HG03039 (cell line): Measurements from ENCODE around the gene ZNF396.

Source experiments
- ATAC-seq: cut with Tn5 transposase; IDR thresholded peaks from one replicate; pipeline ENCODE4 v1.9.1; 2021; ENCODE audit warnings: mild to moderate bottlenecking, moderate library complexity; ENCODE audit not compliant: unreplicated experiment

Gene ZNF396

DNA sequence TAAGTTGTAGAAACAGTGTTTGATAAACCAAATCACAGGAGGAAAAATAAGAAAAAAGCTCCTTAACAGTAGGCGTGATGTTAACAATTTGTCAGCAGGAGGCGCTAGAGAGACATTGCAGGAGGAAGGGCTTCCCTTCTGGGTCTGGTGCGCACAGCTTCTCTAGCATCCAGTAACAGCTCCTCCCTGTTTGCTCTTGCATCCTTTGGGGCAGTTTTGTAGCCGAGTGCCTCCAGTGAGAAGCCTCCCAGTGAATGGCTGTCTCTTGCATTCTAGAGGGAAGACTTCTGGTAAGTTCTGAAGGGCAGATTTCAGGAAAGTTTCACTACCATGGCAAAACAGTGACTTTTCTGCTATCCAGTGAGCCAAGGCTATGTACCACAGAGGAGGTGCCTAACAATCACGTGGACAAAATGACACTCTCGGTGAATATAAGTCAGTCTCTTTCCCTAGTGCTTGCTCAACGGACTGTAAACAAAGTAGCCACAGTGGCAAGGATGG lies 9.5 kb upstream of the ZNF396 start:
- no peak for ATAC-seq

DNA sequence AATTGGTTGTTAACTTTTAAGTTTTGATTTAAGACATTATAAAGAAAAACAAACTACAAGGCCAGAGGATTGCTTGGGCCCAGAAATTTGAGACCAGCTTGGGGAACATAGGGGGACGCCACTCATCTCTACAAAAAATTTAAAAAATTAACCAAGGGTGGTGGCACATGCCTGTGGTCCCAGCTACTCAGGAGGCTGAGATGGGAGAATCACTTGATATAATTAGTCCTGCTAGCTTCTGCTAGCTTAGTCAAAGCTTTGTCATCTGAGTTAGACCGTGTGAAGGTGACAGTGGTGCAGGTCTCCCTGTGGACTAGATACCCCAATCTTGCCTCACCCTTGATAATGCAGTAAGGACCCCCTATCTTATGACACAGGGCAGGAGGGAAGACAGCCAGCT lies 6.0 kb upstream of the ZNF396 start:
- no peak for ATAC-seq

DNA sequence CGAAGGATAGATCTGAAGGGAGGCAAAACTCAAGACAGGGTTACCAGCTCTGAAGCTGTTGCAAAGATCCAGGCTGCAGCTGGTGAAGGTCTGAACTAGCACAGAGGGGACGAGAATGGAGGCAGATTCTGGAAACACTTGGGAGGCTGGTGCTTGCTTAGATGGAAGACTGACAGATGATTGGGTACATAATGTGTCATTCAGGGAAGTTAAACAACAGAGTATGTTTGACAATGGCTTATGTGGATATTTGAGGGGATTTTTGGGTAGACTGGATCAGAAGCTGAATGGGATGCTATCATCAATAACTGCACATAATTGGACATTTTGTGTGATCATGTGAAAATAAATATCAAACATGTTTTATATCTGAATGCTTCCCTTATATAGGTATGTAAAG lies 2.3 kb upstream of the ZNF396 start:
- no peak for ATAC-seq

DNA sequence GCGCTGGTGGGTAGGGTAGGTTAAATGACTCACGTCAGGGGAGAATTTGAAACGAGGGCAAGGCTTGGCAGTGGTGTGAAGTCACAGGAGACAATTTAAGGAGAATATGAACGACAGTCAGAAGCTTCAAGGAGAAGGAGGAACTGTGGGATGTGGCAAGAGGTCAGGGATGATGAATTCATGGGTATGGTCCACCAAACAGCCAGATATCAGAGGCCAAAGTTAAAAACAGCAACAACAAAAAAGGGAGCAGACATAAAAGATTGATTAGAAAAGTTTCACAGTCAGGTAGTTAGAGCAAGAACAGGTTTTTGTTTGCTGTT lies 1.4 kb upstream of the ZNF396 start:
- ATAC-seq = no peak

DNA sequence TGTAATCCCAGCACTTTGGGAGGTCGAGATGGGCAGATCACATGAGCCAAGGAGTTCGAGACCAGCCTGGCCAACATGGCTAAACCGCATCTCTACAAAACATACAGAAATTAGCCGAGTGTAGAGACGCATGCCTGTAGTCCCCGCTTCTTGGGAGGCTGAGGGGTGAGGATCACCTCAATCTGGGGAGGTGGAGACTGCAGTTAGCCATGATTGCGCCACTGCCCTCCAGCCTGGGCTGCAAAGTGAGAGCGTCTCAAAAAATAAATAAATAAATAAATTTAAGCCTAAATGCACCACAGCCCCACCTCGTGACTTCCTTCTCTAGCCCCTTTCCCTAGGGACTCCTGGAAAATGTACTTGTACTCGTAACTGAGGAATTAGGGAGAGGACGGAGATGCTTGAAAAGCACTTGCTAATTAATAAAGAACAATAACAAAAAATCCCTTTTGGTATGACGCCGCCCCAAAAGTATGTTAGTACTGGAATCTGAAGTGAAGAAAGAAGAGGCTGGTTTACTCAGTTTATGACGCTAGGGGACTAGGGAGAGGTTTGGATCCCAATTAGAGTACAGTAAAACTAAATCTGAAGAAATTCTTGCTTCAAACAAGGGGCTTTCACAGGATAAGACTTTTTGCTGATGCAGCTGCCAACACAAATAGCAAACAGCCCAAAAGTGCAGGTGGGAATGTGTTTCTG lies 887 bp upstream of the ZNF396 start:
- ATAC-seq = no peak

- peak; percentile 43 for ATAC-seq
These were observed 770 bp downstream of the ZNF396 start for GRCh38 chr18:35376393-35376741.

DNA sequence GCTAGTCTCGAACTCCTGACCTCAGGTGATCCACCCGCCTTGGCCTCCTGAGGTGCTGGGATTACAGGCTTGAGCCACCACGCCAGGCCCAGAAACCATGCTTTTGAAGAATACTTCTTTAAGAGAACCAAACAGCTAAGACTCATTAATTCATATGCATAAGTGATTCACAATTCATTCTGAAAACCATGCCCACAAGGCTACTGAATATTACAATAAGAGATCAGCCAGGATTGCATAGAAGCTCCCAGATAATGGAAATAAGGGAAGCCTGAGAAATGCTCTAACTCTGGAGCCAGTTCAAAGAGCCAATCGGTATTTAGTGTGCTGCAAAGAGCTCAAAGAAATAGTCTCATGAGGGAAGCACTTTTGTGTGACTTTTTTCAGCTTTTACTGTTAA lies 2.4 kb downstream of the ZNF396 start:
- ATAC-seq = no peak

GRCh38 chr18:35371412-35372195 lies 5.5 kb downstream of the ZNF396 start:
- ATAC-seq = no peak

- ATAC-seq = no peak
These were observed 8.0 kb downstream of the ZNF396 start for GRCh38 chr18:35369126-35369525.

DNA sequence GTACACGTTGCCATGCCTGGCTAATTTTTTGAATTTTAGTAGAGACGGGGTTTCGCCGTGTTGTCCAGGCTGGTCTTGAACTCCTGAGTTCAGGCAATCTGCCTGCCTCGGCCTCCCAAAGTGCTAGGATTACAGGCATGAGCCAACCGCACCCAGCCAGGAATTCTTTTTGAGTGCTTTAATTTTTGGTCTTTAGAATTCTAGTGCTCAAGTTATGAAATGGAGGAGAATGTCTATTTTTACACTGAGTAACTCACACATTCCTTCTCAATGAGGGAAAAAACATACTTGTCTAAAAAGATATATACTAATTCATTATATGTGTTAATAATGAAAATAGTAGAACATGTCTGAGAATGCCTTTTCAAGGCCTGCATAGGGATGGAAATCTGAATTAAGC lies 8.5 kb downstream of the ZNF396 start:
- no peak for ATAC-seq

DNA sequence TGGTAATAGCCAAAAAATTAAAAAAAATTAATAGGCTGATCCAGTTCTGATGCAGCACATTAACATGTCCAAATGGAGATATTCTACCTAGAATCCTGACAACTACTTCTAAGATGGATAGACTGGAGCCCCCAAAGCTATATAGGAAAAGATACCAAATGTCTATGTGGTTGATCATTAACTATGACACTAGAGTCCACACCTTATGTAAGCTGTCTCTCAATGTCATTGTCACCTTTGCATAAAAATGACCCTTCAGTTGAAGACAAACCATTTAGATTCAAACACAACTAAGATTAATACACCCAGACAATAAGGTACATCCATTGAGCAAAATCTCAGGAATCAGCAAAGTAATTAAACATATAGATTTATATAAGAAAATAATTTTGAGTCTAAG lies 14.6 kb downstream of the ZNF396 start:
- ATAC-seq = no peak

- ATAC-seq = no peak
These were observed 15.4 kb downstream of the ZNF396 start for GRCh38 chr18:35361570-35362321.

GRCh38 chr18:35355140-35355618 lies 22.0 kb downstream of the ZNF396 start:
- peak; percentile 90 for ATAC-seq

- no peak for ATAC-seq
These were observed 24.4 kb downstream of the ZNF396 start for GRCh38 chr18:35352778-35353177.

GRCh38 chr18:35352283-35352682 lies 24.9 kb downstream of the ZNF396 start:
- no peak for ATAC-seq

DNA sequence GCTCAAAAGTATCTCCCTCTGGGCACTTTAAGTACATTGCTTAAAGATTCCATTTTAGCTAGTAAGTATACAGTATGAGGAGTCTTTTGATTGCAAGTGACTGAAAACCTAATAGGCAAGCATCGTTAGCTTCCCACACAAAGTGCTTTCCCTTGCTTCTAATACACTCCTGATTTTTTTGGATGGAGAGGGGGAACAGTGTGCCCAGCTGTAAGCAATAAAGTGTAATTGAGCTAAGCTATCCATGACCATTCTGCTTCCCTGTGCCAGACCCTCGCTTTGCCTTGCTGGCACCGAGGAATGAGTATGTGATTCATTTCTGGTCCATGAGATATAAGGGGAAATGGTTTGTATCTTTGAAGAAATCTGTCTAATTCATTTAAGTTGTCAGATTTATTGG lies 29.1 kb downstream of the ZNF396 start:
- no peak for ATAC-seq

DNA sequence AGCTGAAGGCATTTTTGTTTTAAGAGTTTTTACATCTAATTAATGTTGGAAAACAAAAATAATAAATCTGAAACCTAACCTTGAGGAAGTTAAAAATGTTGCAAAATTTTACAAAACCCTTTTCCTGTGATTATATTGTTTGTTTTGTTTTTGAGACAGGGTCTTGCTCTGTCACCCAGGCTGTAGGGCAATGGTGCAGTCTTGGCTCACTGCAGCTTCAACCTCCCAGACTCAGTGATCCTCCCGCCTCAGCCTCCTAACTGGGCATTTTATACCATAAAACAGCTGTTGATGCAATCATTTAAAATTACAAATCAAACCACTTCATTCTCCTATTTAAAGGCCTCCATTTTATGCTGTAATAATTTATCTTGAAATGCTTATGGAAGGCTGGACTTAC lies 31.2 kb downstream of the ZNF396 start:
- no peak for ATAC-seq

- ATAC-seq = no peak
These were observed 31.6 kb downstream of the ZNF396 start for GRCh38 chr18:35345460-35345921.

DNA sequence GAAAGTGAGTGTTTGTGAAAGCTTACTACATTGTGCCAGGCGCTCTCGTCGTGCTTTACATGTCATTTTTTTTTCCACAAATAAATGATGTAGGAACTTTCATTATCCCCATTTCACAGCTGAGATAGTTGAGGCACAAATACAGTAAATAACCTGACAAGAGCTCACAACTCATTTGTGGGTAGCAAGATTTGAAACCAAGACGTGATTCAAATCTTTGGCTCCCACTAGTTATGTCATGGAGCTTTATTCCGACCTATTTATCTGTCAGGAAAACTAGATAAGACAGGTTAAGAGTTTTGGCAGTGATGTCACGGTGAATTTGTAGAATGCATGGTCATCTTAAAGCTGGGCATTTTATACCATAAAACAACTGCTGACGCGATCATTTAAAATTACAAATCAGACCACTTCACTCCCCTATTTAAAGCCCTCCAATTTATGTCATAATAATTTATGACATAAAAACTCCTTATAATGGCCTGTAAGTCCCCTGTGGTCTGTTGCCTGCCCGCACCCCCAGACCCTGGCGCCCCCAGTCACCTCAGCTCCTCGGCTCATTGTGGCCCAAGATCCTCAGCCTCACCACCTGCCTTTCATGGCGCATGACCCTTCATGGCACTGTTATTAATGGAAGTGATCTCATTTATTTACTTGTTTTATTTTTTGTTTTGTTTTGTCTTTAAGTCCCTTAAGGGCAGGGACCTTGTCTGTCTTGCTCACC lies 32.2 kb downstream of the ZNF396 start:
- ATAC-seq = no peak

- ATAC-seq = peak; percentile 94
These were observed 33.0 kb downstream of the ZNF396 start, which contains the start of gene ZNF24 for GRCh38 chr18:35343936-35344735. Gene ZNF24, minus strand, starts transcription at chr18:35344420. Its CDS starts 3,770 bp downstream, at chr18:35340650.
